K562 (cell line): ENCODE results near the gene FAM53A. TPM values are rescaled to one million over a fixed set of nuclear protein-coding genes. Genes with fewer than 3 reads are reported as not detected.

Source experiments
- ATAC-seq: fragments of 200-7000 bp; cut with Tn5 transposase; 3 replicates; pipeline ENCODE4 v1.9.1; 2020; ENCODE audit warnings: moderate library complexity
- BruUV-seq: library from RNA; stranded (reverse); fragments of 400-500 nt; replicated peaks from 2 replicates; lab custom pipeline; 2021; lab: Mats Ljungman, UMichigan
- CTCF ChIA-PET: fragments of 300-600 bp; formaldehyde crosslinking; extraction: SDS; loops from one replicate; lab custom pipeline; 2021; ENCODE audit warnings: low intra/inter-chr PET ratio; lab: Yijun Ruan, JAX
- POLR2A ChIA-PET: fragments of 300-600, 350-650 bp; sonication (Branson Sonifier 250); formaldehyde crosslinking; extraction: SDS; loops from one replicate; lab custom pipeline; 2021; ENCODE audit warnings: antibody characterized with exemption, inconsistent platforms; lab: Yijun Ruan, JAX
- DNase-seq, 4 experiments: peaks; one replicate each; pipeline versions ENCODE4 v3.0.0 to v3.0.0-alpha.2; 2011 to 2018; ENCODE audit warnings: low spot score in 3 of 4, mixed read lengths in 3 of 4; ENCODE audit errors: extremely low read depth in 1 of 4
- FAIRE-seq: peaks from 2 replicates; lab custom pipeline; 2011; peaks lifted over from hg19 to GRCh38; lab: Jason Lieb, UNC
- H2AFZ ChIP-seq: 2 replicates; pipeline ENCODE4 v1.6.0; 2011; ENCODE audit warnings: low read depth, low read length, control low read depth, inconsistent platforms
- H3K27ac ChIP-seq: fragments of 200-600 bp; 3 replicates; pipeline ENCODE4 v1.8.0; 2011; ENCODE audit warnings: low read depth, mild to moderate bottlenecking, control low read depth, inconsistent platforms, low read length, moderate library complexity, mixed read lengths; ENCODE audit errors: extremely low read depth
- H3K27me3 ChIP-seq, 2 experiments: fragments of 300-600 bp in 1 of 2; 2 replicates in 1 of 2; 3 replicates in 1 of 2; pipeline versions ENCODE4 v1.6.0 to v1.8.0; 2011; ENCODE audit warnings: inconsistent platforms in 2 of 2, low read length in 2 of 2, mild to moderate bottlenecking in 1 of 2, mixed read lengths in 1 of 2, moderate library complexity in 1 of 2; ENCODE audit not compliant: control insufficient read depth in 2 of 2, insufficient read depth in 2 of 2
- H3K36me3 ChIP-seq: fragments of 300-600 bp; 3 replicates; pipeline ENCODE4 v1.8.0; 2011; ENCODE audit warnings: mild to moderate bottlenecking, low read length, inconsistent platforms; ENCODE audit not compliant: control insufficient read depth, insufficient read depth
- H3K4me1 ChIP-seq, 2 experiments: fragments of 200-600 bp in 1 of 2; replicated peaks in 1 of 2; 2 replicates in 1 of 2; 3 replicates in 1 of 2; pipeline versions ENCODE4 v1.5.1 to v1.8.0; 2011; ENCODE audit warnings: inconsistent platforms in 2 of 2, low read length in 2 of 2, mild to moderate bottlenecking in 1 of 2, mixed read lengths in 1 of 2, moderate library complexity in 1 of 2; ENCODE audit not compliant: control insufficient read depth in 2 of 2, insufficient read depth in 2 of 2
- H3K4me2 ChIP-seq: 2 replicates; pipeline ENCODE4 v1.6.1; 2011; ENCODE audit warnings: low read length, control low read depth, inconsistent platforms, mixed read lengths; ENCODE audit not compliant: insufficient read depth
- H3K4me3 ChIP-seq: fragments of 200-600 bp; sonication (generic), shearing (Covaris generic); 2 replicates; pipeline ENCODE4 v1.5.1; 2016; ENCODE audit warnings: control low read depth, inconsistent platforms
- H3K79me2 ChIP-seq: fragments of 200-600 bp; 3 replicates; pipeline ENCODE4 v1.8.0; 2011; ENCODE audit warnings: low read length, inconsistent platforms; ENCODE audit not compliant: control insufficient read depth, insufficient read depth
- H3K9ac ChIP-seq, 2 experiments: 2 replicates each; pipeline versions ENCODE4 v1.6.0 to v1.6.1; 2011; ENCODE audit warnings: low read depth in 2 of 2, low read length in 2 of 2, control low read depth in 1 of 2, inconsistent platforms in 1 of 2, mild to moderate bottlenecking in 1 of 2, mixed read lengths in 1 of 2; ENCODE audit not compliant: insufficient read depth in 1 of 2
- H3K9me1 ChIP-seq: one replicate; pipeline ENCODE4 v1.6.0; 2011; ENCODE audit warnings: inconsistent platforms, mild to moderate bottlenecking, low read length, moderate library complexity; ENCODE audit not compliant: control insufficient read depth, insufficient read depth
- H3K9me3 ChIP-seq: replicated peaks from 2 replicates; pipeline ENCODE4 v1.5.1; 2011; ENCODE audit warnings: low read depth, low read length, inconsistent platforms; ENCODE audit not compliant: control insufficient read depth, insufficient read depth
- H4K20me1 ChIP-seq: replicated peaks from 2 replicates; pipeline ENCODE4 v1.6.1; 2011; ENCODE audit warnings: low read length, inconsistent platforms, mixed read lengths; ENCODE audit not compliant: control insufficient read depth, insufficient read depth
- BHLHE40 ChIP-seq: IDR thresholded peaks from 2 replicates; pipeline ENCODE4 v1.6.1; 2011; ENCODE audit warnings: low read length, improper control_type of control experiment
- FIP1L1 ChIP-seq: fragments of 200-400 bp; formaldehyde crosslinking; IDR thresholded peaks from 2 replicates; pipeline ENCODE4 v1.6.1; 2018; ENCODE audit warnings: mild to moderate bottlenecking, low read depth, low read length; ENCODE audit not compliant: poor library complexity, severe bottlenecking
- GATAD2B ChIP-seq: fragments of 450-650 bp; IDR thresholded peaks from 2 replicates; pipeline ENCODE4 v1.6.1; 2017; ENCODE audit warnings: mild to moderate bottlenecking, borderline replicate concordance
- MBD1 ChIP-seq: fragments of 250-450 bp; sonication (Bioruptor Pico); IDR thresholded peaks from 2 replicates; pipeline ENCODE4 v1.8.0; 2022; ENCODE audit warnings: inconsistent platforms
- NCOA1 ChIP-seq: fragments of 450-650 bp; IDR thresholded peaks from 2 replicates; pipeline ENCODE4 v1.6.1; 2016; ENCODE audit warnings: low read depth
- NR4A1 ChIP-seq, 2 experiments: fragments of 250-450 bp in 1 of 2; fragments of 450-650 bp in 1 of 2; sonication (Bioruptor Pico) in 1 of 2; IDR thresholded peaks; 2 replicates each; pipeline versions ENCODE4 v1.4.0 to v1.6.1; 2016 to 2020; ENCODE audit warnings: mild to moderate bottlenecking in 2 of 2, missing compliant biosample characterization in 1 of 2, missing genetic modification characterization in 1 of 2, moderate library complexity in 1 of 2
- NRF1 ChIP-seq, 2 experiments: fragments of 450-650 bp; IDR thresholded peaks in 1 of 2; conservative IDR thresholded peaks in 1 of 2; 2 replicates each; pipeline ENCODE4 v1.6.1; 2014; ENCODE audit warnings: mild to moderate bottlenecking in 2 of 2
- ZBTB7A ChIP-seq: IDR thresholded peaks from 2 replicates; pipeline ENCODE4 v1.6.1; 2011; ENCODE audit warnings: low read depth, mild to moderate bottlenecking, low read length, moderate library complexity, borderline replicate concordance; ENCODE audit not compliant: control insufficient read depth
- WGBS: fragments of 100-300 bp; shearing (Covaris generic); methylation state at CpG from one replicate; pipeline ENCODE4 v1.1.6; 2016; ENCODE audit warnings: low coverage, mixed read lengths; ENCODE audit not compliant: insufficient coverage; ENCODE audit errors: missing lambda C conversion rate; 5-methylcytosine and 5-hydroxymethylcytosine counted together
- in situ Hi-C: fragments of 300-500 bp; cut with MboI; formaldehyde crosslinking; loops from 4 replicates; pipeline ENCODE4 v1.15.0; 2018; ENCODE audit warnings: inconsistent platforms, mixed read lengths
- intact Hi-C: fragments of 100-400 bp; cut with micrococcal nuclease; formaldehyde crosslinking; loops from 2 replicates; pipeline ENCODE4 v1.14.2; 2022
- polyA plus RNA-seq, 8 experiments: library from polyadenylated mRNA; depleted of rRNA in 4 of 8; stranded (reverse) in 5 of 8; unstranded in 3 of 8; fragments of >200 nt; fragmentation: Nextera tagmentation in 2 of 8; fragmentation: Illumina TruSeq in 1 of 8; extraction: Ambion mirVana in 2 of 8; extraction: Trizol in 1 of 8; gene quantifications; 2 replicates each; pipeline versions ENCODE4 v1.2.1 to v1.2.3, GENCODE V29; 2011 to 2014; ENCODE audit warnings: inconsistent platforms in 1 of 8, missing spikeins in 1 of 8
- total RNA-seq, 7 experiments: library from RNA; depleted of rRNA in 6 of 7; stranded (reverse); fragments of >200 nt in 6 of 7; fragmentation: Illumina TruSeq in 2 of 7; extraction: Trizol in 2 of 7; gene quantifications; 2 replicates each; pipeline versions ENCODE4 v1.2.1 to v1.2.3, GENCODE V29; 2011 to 2021; ENCODE audit warnings: low replicate concordance in 1 of 7
- TF ChIP-seq, protein P1 (sequence below): sonication (generic); formaldehyde crosslinking; IDR thresholded peaks from 2 replicates; pipeline ENCODE4 v1.8.1; 2023; ENCODE audit warnings: mild to moderate bottlenecking, missing genetic modification reagents

The FAM53A gene
- total and polyA plus RNA-seq, 9 of the 15 experiments (the other 6 are each of a cell fraction or from before 2014, with no cell fraction given): 0.53 to 2.7 (median 1.4) TPM; not detected in 2

GRCh38 chr4:1684506-1685234, 557 bp upstream of the FAM53A start:
- peak overlapping the region; percentile 0 to 84; a peak in 3 of 4 replicates for H3K9ac ChIP-seq
- H3K27ac ChIP-seq: peak overlapping the region; percentile 36; the same call in 1 of the 3 replicates
- DNase-seq: no peak
- peak overlapping the region; percentile 76; the same call in 1 of the 2 replicates for H2AFZ ChIP-seq
- H3K4me3 ChIP-seq: no peak overlapping the region
- H3K9me1 ChIP-seq: peaks cover 3% of the 10 kb centered on the region
- in situ Hi-C loops: no loop called here
- no peaks in the 10 kb centered on the region for H4K20me1 ChIP-seq
- no peaks in the 10 kb centered on the region for H3K27me3 ChIP-seq
- no peak for FAIRE-seq
- TF ChIP-seq GATAD2B: 0 out of 2 replicates have a peak, but pooled peaks have one; percentile 14
- no peak for TF ChIP-seq NR4A1 (CRISPR knock-in tag; IDR thresholded peaks at IDR 0.05)
- TF ChIP-seq NR4A1 (tag; IDR thresholded peaks at IDR 0.05): no peak
- no peak for TF ChIP-seq NCOA1
- 0 out of 2 replicates have a peak, but pooled peaks have one; percentile 20 for TF ChIP-seq ZBTB7A
- TF ChIP-seq MBD1 (CRISPR knock-in tag): peak; percentile 85
- peak; percentile 70 for TF ChIP-seq FIP1L1
- TF ChIP-seq BHLHE40: peak; percentile 32; the same call in 1 of the 2 replicates
- TF ChIP-seq NRF1 (conservative IDR thresholded peaks at IDR 0.05 in 1 of 2, IDR thresholded peaks at IDR 0.05 in 1 of 2): peak in 1 of 2 experiments; percentile 74; a peak in 2 of 4 replicates
- TF ChIP-seq, protein P1, sequence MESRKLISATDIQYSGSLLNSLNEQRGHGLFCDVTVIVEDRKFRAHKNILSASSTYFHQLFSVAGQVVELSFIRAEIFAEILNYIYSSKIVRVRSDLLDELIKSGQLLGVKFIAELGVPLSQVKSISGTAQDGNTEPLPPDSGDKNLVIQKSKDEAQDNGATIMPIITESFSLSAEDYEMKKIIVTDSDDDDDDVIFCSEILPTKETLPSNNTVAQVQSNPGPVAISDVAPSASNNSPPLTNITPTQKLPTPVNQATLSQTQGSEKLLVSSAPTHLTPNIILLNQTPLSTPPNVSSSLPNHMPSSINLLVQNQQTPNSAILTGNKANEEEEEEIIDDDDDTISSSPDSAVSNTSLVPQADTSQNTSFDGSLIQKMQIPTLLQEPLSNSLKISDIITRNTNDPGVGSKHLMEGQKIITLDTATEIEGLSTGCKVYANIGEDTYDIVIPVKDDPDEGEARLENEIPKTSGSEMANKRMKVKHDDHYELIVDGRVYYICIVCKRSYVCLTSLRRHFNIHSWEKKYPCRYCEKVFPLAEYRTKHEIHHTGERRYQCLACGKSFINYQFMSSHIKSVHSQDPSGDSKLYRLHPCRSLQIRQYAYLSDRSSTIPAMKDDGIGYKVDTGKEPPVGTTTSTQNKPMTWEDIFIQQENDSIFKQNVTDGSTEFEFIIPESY (CRISPR knock-in tag): peak; percentile 84
- ChIA-PET CTCF (interaction anchor here (0.6 kb wide), 1 partner anchor 64 kb away, joined by 3 read pairs; no protein-coding TSS in a partner anchor), POLR2A (interaction anchor here (0.7 to 1.4 kb wide), 3 partner anchors 14 to 60 kb away, joined by 3 to 7 read pairs (median 5); partner anchors contain the start of gene SLBP)
- no peaks in the 10 kb centered on the region for H3K79me2 ChIP-seq
- H3K4me1 ChIP-seq: peaks cover 8 to 31% of the 10 kb centered on the region in 2 experiments; a peak in 3 of 5 replicates
- H3K9me3 ChIP-seq: no peaks in the 10 kb centered on the region
- no peak for ATAC-seq
- no TSS peak for BruUV-seq
- intact Hi-C loops: no loop called here
- peak overlapping the region; percentile 49; the same call in 1 of the 2 replicates for H3K4me2 ChIP-seq
- WGBS: 59% methylated on average over 24 of the region's 66 CpGs
- no peaks in the 10 kb centered on the region for H3K36me3 ChIP-seq
